ENCODE results near the gene OR2T6.
"Not testable (repeated sequence)": the region's sequence is repeated elsewhere in the genome, so short reads cannot be mapped to it uniquely, and the experiment has no call there.

Gene OR2T6

GRCh38 chr1:248375446-248375845 lies at the start of gene OR2T6:
Gene OR2T6 (plus strand): TSS chr1:248375746. CDS start chr1:248387609, 11,863 bp downstream.
- DNase-seq (ENCODE audit: low read depth, low spot score), result no peak

- DNase-seq (ENCODE audit: low read depth, low spot score), result no peak
Observed at GRCh38 chr1:248343451-248343850, 32.1 kb upstream of the OR2T6 start.

GRCh38 chr1:248348475-248348874 lies 27.1 kb upstream of the OR2T6 start, which contains the start of gene OR14C36:
Gene OR14C36 (plus strand): TSS chr1:248348775. CDS start chr1:248348775, 0 bp downstream.
- DNase-seq (ENCODE audit: low read depth, low spot score), result no peak

GRCh38 chr1:248359415-248359814 lies 16.1 kb upstream of the OR2T6 start:
- DNase-seq (ENCODE audit: low read depth, low spot score), result no peak

- no peak for DNase-seq (ENCODE audit: low read depth, low spot score)
Observed at GRCh38 chr1:248361121-248361715, 14.3 kb upstream of the OR2T6 start, which contains the start of gene OR2T4. Gene OR2T4 (plus strand): TSS chr1:248361665. CDS start chr1:248361665, 0 bp downstream.

GRCh38 chr1:248366609-248367008 lies 8.9 kb upstream of the OR2T6 start:
- DNase-seq (ENCODE audit: low read depth, low spot score), result no peak

- no peak for DNase-seq (ENCODE audit: low read depth, low spot score)
Observed at GRCh38 chr1:248372394-248372793, 3.2 kb upstream of the OR2T6 start.

- DNase-seq (ENCODE audit: low read depth, low spot score), result no peak
Observed at GRCh38 chr1:248373761-248374160, 1.8 kb upstream of the OR2T6 start.

GRCh38 chr1:248376916-248377315 lies 1.4 kb downstream of the OR2T6 start:
- DNase-seq (ENCODE audit: low read depth, low spot score), result no peak

GRCh38 chr1:248380854-248381253 lies 5.3 kb downstream of the OR2T6 start:
- no peak for DNase-seq (ENCODE audit: low read depth, low spot score)

GRCh38 chr1:248388426-248388825 lies 12.9 kb downstream of the OR2T6 start:
- no peak for DNase-seq (ENCODE audit: low read depth, low spot score)

GRCh38 chr1:248393050-248393449 lies 17.5 kb downstream of the OR2T6 start:
- no peak for DNase-seq (ENCODE audit: low read depth, low spot score)

- DNase-seq (ENCODE audit: low read depth, low spot score), result no peak
Observed at GRCh38 chr1:248402748-248403147, 27.2 kb downstream of the OR2T6 start, which contains the start of gene OR2T1. Gene OR2T1 (plus strand): TSS chr1:248403048. CDS start chr1:248406148, 3,100 bp downstream.

- no peak for DNase-seq (ENCODE audit: low read depth, low spot score)
Observed at GRCh38 chr1:248404024-248404423, 28.5 kb downstream of the OR2T6 start.

GRCh38 chr1:248406721-248407692 lies 31.5 kb downstream of the OR2T6 start:
- no peak for DNase-seq (ENCODE audit: low read depth, low spot score)

GRCh38 chr1:248416226-248416625 lies 40.7 kb downstream of the OR2T6 start:
- DNase-seq (ENCODE audit: low read depth, low spot score), result no peak

- no peak for DNase-seq (ENCODE audit: low read depth, low spot score)
Observed at GRCh38 chr1:248417854-248418253, 42.3 kb downstream of the OR2T6 start.

- DNase-seq (ENCODE audit: low read depth, low spot score), result no peak
Observed at GRCh38 chr1:248421384-248421783, 45.8 kb downstream of the OR2T6 start.

- DNase-seq (ENCODE audit: low read depth, low spot score), result not testable (repeated sequence)
Observed at GRCh38 chr1:248427526-248428191, 52.1 kb downstream of the OR2T6 start.

- not testable (repeated sequence) for DNase-seq (ENCODE audit: low read depth, low spot score)
Observed at GRCh38 chr1:248428192-248428533, 52.6 kb downstream of the OR2T6 start.

GRCh38 chr1:248431683-248432082 lies 56.1 kb downstream of the OR2T6 start:
- DNase-seq (ENCODE audit: low read depth, low spot score), result not testable (repeated sequence)

- DNase-seq (ENCODE audit: low read depth, low spot score), result not testable (repeated sequence)
Observed at GRCh38 chr1:248432201-248432600, 56.7 kb downstream of the OR2T6 start.

Data from brain pericyte (primary cell).